ENCODE measurements around the gene CELA2B.

GRCh38 chr1:15428815-15429435, 47.0 kb upstream of the CELA2B start:
- TF ChIP-seq YY1 (IDR thresholded peaks at IDR 0.05; ENCODE audit: insufficient read depth, insufficient read length), result no peak
- no peak for TF ChIP-seq ZNF274 (IDR thresholded peaks at IDR 0.05; ENCODE audit: low read depth, low read length)
- TF ChIP-seq SUZ12 (IDR thresholded peaks at IDR 0.05; ENCODE audit: extremely low read depth, insufficient read depth, insufficient read length), result no peak

All from NT2/D1 (cell line).